HS-5 (cell line): ENCODE data around the gene DCAF5.

Source experiments
- DNase-seq: peaks from one replicate; pipeline ENCODE4 v3.0.0-alpha.2; 2012; ENCODE audit warnings: low read depth

The DCAF5 gene

GRCh38 chr14:69003626-69004025, 149.3 kb downstream of the DCAF5 start:
- DNase-seq = no peak

- DNase-seq = no peak
Measured at GRCh38 chr14:69002069-69002468, 150.8 kb downstream of the DCAF5 start.

- DNase-seq = no peak
Measured at GRCh38 chr14:69001375-69001774, 151.5 kb downstream of the DCAF5 start.
